Ovary (tissue), 9 donors: ENCODE data around the gene PSMG1. TPM values are rescaled to one million over a fixed set of nuclear protein-coding genes. Genes with fewer than 3 reads are reported as not detected.

Source experiments
- DNase-seq, 5 donors: peaks; one replicate each; pipeline ENCODE4 v3.0.0-alpha.2; 2019 to 2020
- H3K27ac ChIP-seq, 2 donors: fragments of 200-600 bp; one replicate each; pipeline versions ENCODE4 v1.5.1 to v1.8.0; 2019 to 2022
- H3K27me3 ChIP-seq: fragments of 200-600 bp; one replicate; pipeline ENCODE4 v1.8.0; 2022
- H3K36me3 ChIP-seq: fragments of 200-600 bp; sonication (generic); one replicate; pipeline ENCODE4 v1.5.1; 2019
- H3K4me1 ChIP-seq: one replicate; pipeline ENCODE4 v1.8.1; 2013; ENCODE audit warnings: mild to moderate bottlenecking, moderate library complexity; ENCODE audit not compliant: insufficient read depth
- H3K4me3 ChIP-seq: fragments of 200-600 bp; sonication (generic); one replicate; pipeline ENCODE4 v1.5.1; 2017
- H3K9me3 ChIP-seq, 2 donors: fragments of 200-600 bp in 1 of 2; sonication (generic) in 1 of 2; one replicate each; pipeline versions ENCODE4 v1.5.1 to v1.8.1; 2013 to 2019; ENCODE audit warnings: mild to moderate bottlenecking in 1 of 2, moderate library complexity in 1 of 2
- CTCF ChIP-seq, 3 donors: fragments of 450-650 bp in 2 of 3; fragments of 200-600 bp in 1 of 3; IDR thresholded peaks; one replicate each; pipeline versions ENCODE4 v1.5.1 to v1.8.0; 2016 to 2022; ENCODE audit warnings: antibody characterized with exemption in 3 of 3, mild to moderate bottlenecking in 1 of 3
- EP300 ChIP-seq: sonication (generic); formaldehyde crosslinking; IDR thresholded peaks from one replicate; pipeline ENCODE4 v1.6.1; 2017; ENCODE audit warnings: antibody characterized with exemption
- POLR2A ChIP-seq: fragments of 450-650 bp; IDR thresholded peaks from one replicate; pipeline ENCODE4 v1.6.1; 2017; ENCODE audit warnings: antibody characterized with exemption, mild to moderate bottlenecking, moderate library complexity
- WGBS, 3 donors: extraction: QIAGEN DNeasy Blood & Tissue Kit in 1 of 3; methylation state at CpG; one replicate each; pipeline versions ENCODE4 v1.1.5 to v1.1.7; 2013 to 2017; 5-methylcytosine and 5-hydroxymethylcytosine counted together
- intact Hi-C, 4 donors: fragments of 100-400 bp; cut with DNase I; formaldehyde crosslinking; loops; one replicate each; pipeline versions ENCODE4 v1.11.0 to v1.15.1; 2022 to 2023
- polyA plus RNA-seq, 2 donors: library from polyadenylated mRNA; stranded (reverse); fragments of 200-250 nt in 1 of 2; fragments of 350-450 nt in 1 of 2; fragmentation: Illumina TruSeq in 1 of 2; extraction: RNeasy Lipid Tissue Mini Kit (QIAGEN cat#74804) in 1 of 2; gene quantifications; one replicate each; pipeline ENCODE4 v1.2.3, GENCODE V29; 2013 to 2014
- total RNA-seq, 7 donors: library from RNA; depleted of rRNA in 2 of 7; stranded (reverse); fragments of >200 nt in 2 of 7; fragmentation: NEBNext Ultra II Directional in 3 of 7; extraction: Animal tissue kit (Norgen Biotek cat#: 25700) in 3 of 7; gene quantifications; one replicate each; pipeline versions ENCODE4 v1.1.0 to v1.2.4, GENCODE V29; 2016 to 2023
- donor health status: DM: no; HTN: no; CAD: no; lungs with moderate emphysema.
- donor health status: DM: no; HTN: no; CAD: no.
- donor health status: Bipolar disorder and iron deficiency.
- donor health status: DM: yes; HTN: yes; CAD: no.
- donor health status: DM: no; HTN: no; CAD: no.
- donor health status: DM: yes; HTN: yes; CAD: no.

PSMG1 gene
- total and polyA plus RNA-seq, 9 donors: 16.2 to 45.5 (median 32.2) TPM

GRCh38 chr21:39127506-39127905 lies 55.7 kb downstream of the PSMG1 start:
- Histone ChIP-seq H3K27ac (no peak overlapping the region), H3K4me3 (no peak overlapping the region), H3K9me3 (no peaks in the 10 kb centered on the region), H3K4me1 (no peaks in the 10 kb centered on the region), H3K27me3 (no peaks in the 10 kb centered on the region), H3K36me3 (no peaks in the 10 kb centered on the region)
- intact Hi-C loops: loop anchor here in 3 of 4 donors (5.0 to 10.0 kb wide), 3 partner anchors 213 to 325 kb away; partner anchors contain the start of gene ETS2 (in 1 of the 3)
- no peak for DNase-seq
- TF ChIP-seq POLR2A: no peak
- no peak for TF ChIP-seq EP300
- TF ChIP-seq CTCF (IDR thresholded peaks at IDR 0.05): no peak
- 60 to 86% (median 73%) methylated on average over 8 of the region's 8 CpGs for WGBS, 3 donors

- H3K27me3 ChIP-seq: no peaks in the 10 kb centered on the region
- no peak overlapping the region for H3K4me3 ChIP-seq
- TF ChIP-seq EP300: no peak
- H3K27ac ChIP-seq: no peak overlapping the region
- no peaks in the 10 kb centered on the region for H3K36me3 ChIP-seq
- 78 to 89% (median 83%) methylated on average over 4 of the region's 4 CpGs for WGBS, 3 donors
- intact Hi-C loops: loop anchor here in 3 of 4 donors (5.0 to 10.0 kb wide), 3 partner anchors 212 to 324 kb away; partner anchors contain the start of gene ETS2 (in 1 of the 3)
- H3K4me1 ChIP-seq: no peaks in the 10 kb centered on the region
- H3K9me3 ChIP-seq: no peaks in the 10 kb centered on the region
- DNase-seq: no peak
Observed at GRCh38 chr21:39126486-39126806, 56.8 kb downstream of the PSMG1 start.

GRCh38 chr21:39125752-39126485 lies 57.3 kb downstream of the PSMG1 start:
- intact Hi-C loops: loop anchor here in 3 of 4 donors (5.0 to 10.0 kb wide), 3 partner anchors 211 to 324 kb away; partner anchors contain the start of gene ETS2 (in 1 of the 3)
- DNase-seq: peak; percentile 47 to 64 (median 51)
- Histone ChIP-seq H3K27me3 (no peaks in the 10 kb centered on the region), H3K4me1 (no peaks in the 10 kb centered on the region), H3K27ac (no peak overlapping the region), H3K4me3 (no peak overlapping the region), H3K36me3 (no peaks in the 10 kb centered on the region), H3K9me3 (no peaks in the 10 kb centered on the region)
- WGBS, 3 donors: 8 to 46% (median 21%) methylated on average over 7 of the region's 7 CpGs
- peak in 2 of 3 donors; percentile 47 to 79 for TF ChIP-seq CTCF (IDR thresholded peaks at IDR 0.05)
- no peak for TF ChIP-seq EP300

Other genes with a start within 250 kb of the PSMG1 start
- 10 to 100 TPM; 43.5 to 73.0 (median 51.2) TPM for gene BRWD1, start 130.2 kb upstream of the PSMG1 start, total RNA-seq
- 10 to 100 TPM; 15.7 to 25.0 TPM for gene BRWD1, start 130.2 kb upstream of the PSMG1 start, polyA plus RNA-seq
- gene HMGN1, start 165.6 kb upstream of the PSMG1 start, total RNA-seq: 100 to 1,000 TPM in 6 of 7 donors, 10 to 100 TPM in 1; 70.2 to 209 (median 145) TPM
- gene HMGN1, start 165.6 kb upstream of the PSMG1 start, polyA plus RNA-seq: 100 to 1,000 TPM; 105 to 201 TPM